Measurements from ENCODE around the gene OTULIN. TPM values are rescaled to one million over a fixed set of nuclear protein-coding genes. Genes with fewer than 3 reads are reported as not detected.
A peak's percentile ranks its signal among the peaks of the same experiment; 100 is the strongest.

The OTULIN gene
- total and polyA plus RNA-seq, 2 of the 13 experiments (the other 11 are each of a cell fraction or from before 2014, with no cell fraction given): 7.0 to 34.8 TPM

- ATAC-seq: peak; percentile 63; the same call in 2 of the 3 replicates
- Histone ChIP-seq H4K20me1 (ENCODE audit: insufficient read depth, low read length) (no peaks in the 10 kb centered on the region), H3K27me3 (ENCODE audit: control insufficient read depth in 1 of 2, insufficient read depth in 2 of 2, low read length in 2 of 2) (no peaks in the 10 kb centered on the region), H3K36me3 (replicated peaks in 1 of 2; ENCODE audit: control insufficient read depth in 1 of 2, insufficient read depth in 2 of 2, low read length in 2 of 2) (peaks cover 35 to 77% of the 10 kb centered on the region in 2 experiments; a peak in 4 of 5 replicates), H3K4me3 (replicated peaks in 1 of 3; ENCODE audit: insufficient read depth in 1 of 3, low read depth in 2 of 3, low read length in 3 of 3) (no peak overlapping the region), H3K27ac (ENCODE audit: extremely low read length, insufficient read depth, low read length) (no peak overlapping the region), H3K9ac (ENCODE audit: insufficient read depth, low read depth, low read length) (no peak overlapping the region), H3K9me3 (ENCODE audit: low read length) (no peaks in the 10 kb centered on the region), H2AFZ (ENCODE audit: low read length) (no peak overlapping the region), H3K79me2 (ENCODE audit: insufficient read depth, low read length) (no peaks in the 10 kb centered on the region), H3K4me2 (ENCODE audit: low read depth, low read length) (no peak overlapping the region), H3K4me1 (ENCODE audit: insufficient read depth, low read length) (no peaks in the 10 kb centered on the region)
- WGBS (ENCODE audit: low lambda C conversion rate): 92% methylated on average over 6 of the region's 6 CpGs
- TF ChIP-seq SMC3 (IDR thresholded peaks at IDR 0.05; ENCODE audit: low read length) (peak; percentile 38), AGO2 (optimal IDR thresholded peaks at IDR 0.05; ENCODE audit: low read depth, low read length) (no peak), RAD21 (CRISPR knock-in tag; IDR thresholded peaks at IDR 0.05) (0 out of 2 replicates have a peak, but pooled peaks have one; percentile 28), CTCF (CRISPR knock-in tag; IDR thresholded peaks at IDR 0.05) (peak; percentile 62), RORA (CRISPR knock-in tag; IDR thresholded peaks at IDR 0.05) (no peak), STAG1 (CRISPR knock-in tag; IDR thresholded peaks at IDR 0.05) (peak; percentile 76)
- no peak for FAIRE-seq
- intact Hi-C loops (cut with micrococcal nuclease; ENCODE audit: unreplicated experiment): loop anchor here (1.0 to 5.0 kb wide), 3 partner anchors 42 to 329 kb away; no protein-coding TSS in a partner anchor
- in situ Hi-C loops (cut with HindIII; ENCODE audit: extremely low pct_ligation_motif_present, low pct_unique_long_range_greater_than_20kb): no loop called here
- peak; percentile 48 for DNase-seq (ENCODE audit: low spot score)
- ChIA-PET POLR2A (no interaction called here), CTCF (ENCODE audit: low intra/inter-chr PET ratio, low total read pairs) (interaction anchor here (0.7 to 1.2 kb wide), 2 partner anchors 318 to 328 kb away, joined by 4 to 5 read pairs; no protein-coding TSS in a partner anchor)
- no TSS peak for BruUV-seq (replicated peaks)
Measured at GRCh38 chr5:14685757-14686156, 21.2 kb downstream of the OTULIN start.

- intact Hi-C loops (cut with micrococcal nuclease; ENCODE audit: unreplicated experiment): loop anchor here (5.0 kb wide), 1 partner anchor 41 kb away; no protein-coding TSS in a partner anchor
- no peaks in the 10 kb centered on the region for H3K9me3 ChIP-seq (ENCODE audit: low read length)
- ATAC-seq (no peak), DNase-seq (ENCODE audit: low spot score) (no peak), FAIRE-seq (no peak)
- H3K79me2 ChIP-seq (ENCODE audit: insufficient read depth, low read length): no peaks in the 10 kb centered on the region
- H4K20me1 ChIP-seq (ENCODE audit: insufficient read depth, low read length): no peaks in the 10 kb centered on the region
- BruUV-seq (replicated peaks): no TSS peak
- in situ Hi-C loops (cut with HindIII; ENCODE audit: extremely low pct_ligation_motif_present, low pct_unique_long_range_greater_than_20kb): no loop called here
- H3K4me1 ChIP-seq (ENCODE audit: insufficient read depth, low read length): no peaks in the 10 kb centered on the region
- H3K9ac ChIP-seq (ENCODE audit: insufficient read depth, low read depth, low read length): no peak overlapping the region
- no peak overlapping the region for H3K27ac ChIP-seq (ENCODE audit: extremely low read length, insufficient read depth, low read length)
- no peak overlapping the region for H3K4me2 ChIP-seq (ENCODE audit: low read depth, low read length)
- no peaks in the 10 kb centered on the region for H3K27me3 ChIP-seq (ENCODE audit: control insufficient read depth in 1 of 2, insufficient read depth in 2 of 2, low read length in 2 of 2)
- H3K4me3 ChIP-seq (replicated peaks in 1 of 3; ENCODE audit: insufficient read depth in 1 of 3, low read depth in 2 of 3, low read length in 3 of 3): no peak overlapping the region
- H3K36me3 ChIP-seq (replicated peaks in 1 of 2; ENCODE audit: control insufficient read depth in 1 of 2, insufficient read depth in 2 of 2, low read length in 2 of 2): peaks cover 33 to 74% of the 10 kb centered on the region in 2 experiments; a peak in 4 of 5 replicates
- ChIA-PET POLR2A (no interaction called here), CTCF (ENCODE audit: low intra/inter-chr PET ratio, low total read pairs) (no interaction called here)
- no peak overlapping the region for H2AFZ ChIP-seq (ENCODE audit: low read length)
- TF ChIP-seq RNF2 (conservative IDR thresholded peaks at IDR 0.05; ENCODE audit: low read depth): no peak
- TF ChIP-seq ZNF446 (CRISPR knock-in tag; IDR thresholded peaks at IDR 0.05): no peak
- no peak for TF ChIP-seq TFAP4 (IDR thresholded peaks at IDR 0.05; ENCODE audit: borderline replicate concordance, low read depth)
- TF ChIP-seq ETV5 (CRISPR knock-in tag; IDR thresholded peaks at IDR 0.05; ENCODE audit: borderline replicate concordance): no peak
- TF ChIP-seq HOXA5 (CRISPR knock-in tag; IDR thresholded peaks at IDR 0.05): no peak
- TF ChIP-seq ZNF263 (CRISPR knock-in tag; IDR thresholded peaks at IDR 0.05): no peak
- TF ChIP-seq TGIF2 (CRISPR knock-in tag; IDR thresholded peaks at IDR 0.05): no peak
- no peak for TF ChIP-seq ELK4 (CRISPR knock-in tag; IDR thresholded peaks at IDR 0.05; ENCODE audit: borderline replicate concordance)
- TF ChIP-seq XBP1 (CRISPR knock-in tag; IDR thresholded peaks at IDR 0.05): no peak
Measured at GRCh38 chr5:14686517-14686916, 22.0 kb downstream of the OTULIN start.

Data from HepG2 (cell line).